ENCODE data around the gene TPRX2. TPM values are rescaled to one million over a fixed set of nuclear protein-coding genes. Genes with fewer than 3 reads are reported as not detected.

The TPRX2 gene
- total and polyA plus RNA-seq, 2 of the 8 experiments (the other 6 are each of a cell fraction or from before 2014, with no cell fraction given), result not detected

GRCh38 chr19:47836038-47836437 is 23.0 kb upstream of the TPRX2 start:
- ChIA-PET CTCF (ENCODE audit: partially characterized antibody) (interaction anchor here (0.6 to 2.1 kb wide), 6 partner anchors 8 to 40 kb away, joined by 3 to 6 read pairs (median 4); no protein-coding TSS in a partner anchor), POLR2A (ENCODE audit: partially characterized antibody) (no interaction called here)
- Histone ChIP-seq H3K56ac (replicated peaks; ENCODE audit: insufficient read length, low read depth, low read length) (no peak overlapping the region), H2BK5ac (ENCODE audit: low read depth, low read length) (0 out of 2 replicates have a peak overlapping the region, but pooled peaks have one; percentile 3), H2BK120ac (replicated peaks; ENCODE audit: low read depth, low read length) (no peak overlapping the region), H3K27me3 (replicated peaks in 1 of 4; ENCODE audit: control insufficient read depth in 3 of 4, extremely low read depth in 1 of 4, insufficient read depth in 3 of 4, low read length in 3 of 4) (no peaks in the 10 kb centered on the region), H3K4me1 (replicated peaks in 1 of 4; ENCODE audit: control insufficient read depth in 3 of 4, insufficient read depth in 4 of 4, low read length in 3 of 4) (peaks cover 0 to 8% (median 4%) of the 10 kb centered on the region in 4 experiments; a peak in 3 of 7 replicates), H3K27ac (ENCODE audit: low read depth, low read length) (no peak overlapping the region), H3K23ac (ENCODE audit: insufficient read length) (no peak overlapping the region), H3K9ac (replicated peaks in 1 of 4; ENCODE audit: extremely low read depth in 1 of 4, low read depth in 3 of 4, low read length in 3 of 4) (no peak overlapping the region), H3K4me3 (ENCODE audit: extremely low read depth in 1 of 4, insufficient read depth in 2 of 4, low read depth in 3 of 4, low read length in 4 of 4) (no peak overlapping the region), H2BK20ac (ENCODE audit: low read length) (no peak overlapping the region), H3K9me3 (ENCODE audit: insufficient read depth in 2 of 2, low read depth in 1 of 2, low read length in 1 of 2) (no peaks in the 10 kb centered on the region), H2AFZ (ENCODE audit: low read length) (no peak overlapping the region), H4K8ac (ENCODE audit: extremely low read depth, insufficient read depth, low read length) (no peak overlapping the region), H3K14ac (ENCODE audit: insufficient read length) (no peak overlapping the region), H3K79me1 (ENCODE audit: low read depth, low read length) (no peaks in the 10 kb centered on the region), H4K91ac (replicated peaks; ENCODE audit: insufficient read length, low read length) (no peak overlapping the region), H2BK15ac (ENCODE audit: low read length) (peak overlapping the region; percentile 94; the same call in 1 of the 2 replicates), H3K23me2 (ENCODE audit: low read depth, low read length) (no peaks in the 10 kb centered on the region; the same call in 1 of the 2 replicates), H2AK5ac (ENCODE audit: low read depth, low read length) (no peak overlapping the region), H3K36me3 (ENCODE audit: control insufficient read depth in 2 of 4, insufficient read depth in 4 of 4, low read length in 3 of 4) (no peaks in the 10 kb centered on the region), H3K79me2 (ENCODE audit: control insufficient read depth in 1 of 2, insufficient read depth in 2 of 2, low read length in 2 of 2) (no peaks in the 10 kb centered on the region), H3K18ac (ENCODE audit: extremely low read depth, low read length) (no peak overlapping the region), H4K20me1 (replicated peaks in 1 of 2; ENCODE audit: control insufficient read depth in 1 of 2, insufficient read depth in 2 of 2, low read length in 2 of 2) (peaks cover 0 to 3% of the 10 kb centered on the region in 2 experiments), H4K5ac (ENCODE audit: insufficient read length, low read depth, low read length) (no peak overlapping the region), H2BK12ac (ENCODE audit: low read depth, low read length) (no peak overlapping the region), H3K4me2 (ENCODE audit: insufficient read depth in 1 of 2, low read depth in 2 of 2, low read length in 2 of 2) (no peak overlapping the region), H3K4ac (replicated peaks; ENCODE audit: insufficient read length, low read depth, low read length) (no peak overlapping the region)
- no peak for FAIRE-seq
- no peak for TF ChIP-seq SRF (IDR thresholded peaks at IDR 0.05; ENCODE audit: low read depth, low read length)
- no peak for TF ChIP-seq BCL11A (IDR thresholded peaks at IDR 0.05; ENCODE audit: low read depth in 2 of 2, low read length in 2 of 2)
- no peak for TF ChIP-seq CHD1 (IDR thresholded peaks at IDR 0.05; ENCODE audit: low read depth, low read length)
- TF ChIP-seq SP1 (IDR thresholded peaks at IDR 0.05; ENCODE audit: low read depth, low read length), result no peak
- TF ChIP-seq SUZ12 (IDR thresholded peaks at IDR 0.05; ENCODE audit: low read length), result no peak
- no peak for TF ChIP-seq JUN (IDR thresholded peaks at IDR 0.05; ENCODE audit: low read depth, low read length)
- TF ChIP-seq TCF12 (IDR thresholded peaks at IDR 0.05; ENCODE audit: low read depth, low read length), result no peak
- TF ChIP-seq EZH2 (IDR thresholded peaks at IDR 0.05; ENCODE audit: low read depth, low read length, severe bottlenecking), result no peak
- no peak for DNase-seq (ENCODE audit: low read depth in 1 of 2, low spot score in 2 of 2)
- WGBS, 2 experiments (ENCODE audit: extremely low coverage in 1 of 2, insufficient coverage in 1 of 2, insufficient read length in 1 of 2, insufficient replicate concordance in 2 of 2, low coverage in 1 of 2, low lambda C conversion rate in 2 of 2, missing lambda C conversion rate in 1 of 2), result 84% methylated on average over 8 of the region's 8 CpGs; no CpG with 5 or more reads in 1 of the 2 experiments

All from H1 (cell line).